HepG2 (cell line): Measurements from ENCODE around the gene PIM3. TPM values are rescaled to one million over a fixed set of nuclear protein-coding genes. Genes with fewer than 3 reads are reported as not detected.

Experiments used
- GPN1 ChIP-seq: sonication (generic); formaldehyde crosslinking; IDR thresholded peaks from 2 replicates; pipeline ENCODE4 v1.5.1; 2020; ENCODE audit warnings: missing genetic modification reagents, borderline replicate concordance
- IRF2 ChIP-seq: IDR thresholded peaks from 2 replicates; pipeline ENCODE4 v1.6.1; 2018; ENCODE audit warnings: missing genetic modification reagents, missing compliant biosample characterization
- MTA1 ChIP-seq: sonication (generic); formaldehyde crosslinking; IDR thresholded peaks from 2 replicates; pipeline ENCODE4 v1.4.0; 2020; ENCODE audit warnings: missing genetic modification reagents, mild to moderate bottlenecking, borderline replicate concordance
- NCOA1 ChIP-seq: sonication (generic); formaldehyde crosslinking; IDR thresholded peaks from 2 replicates; pipeline ENCODE4 v1.9.0; 2021; ENCODE audit warnings: missing genetic modification reagents
- SOX13 ChIP-seq, 3 experiments: fragments of 450-650 bp in 1 of 3; sonication (generic) in 1 of 3; formaldehyde crosslinking in 1 of 3; IDR thresholded peaks in 2 of 3; conservative IDR thresholded peaks in 1 of 3; 2 replicates each; pipeline versions ENCODE4 v1.5.0 to v1.6.1; 2016 to 2020; ENCODE audit warnings: antibody characterized with exemption in 1 of 3, mild to moderate bottlenecking in 1 of 3, missing compliant biosample characterization in 1 of 3, missing genetic modification reagents in 1 of 3, moderate library complexity in 1 of 3
- SPEN ChIP-seq: sonication (generic); formaldehyde crosslinking; IDR thresholded peaks from 2 replicates; pipeline ENCODE4 v1.5.1; 2020; ENCODE audit warnings: low read depth, mild to moderate bottlenecking, missing genetic modification reagents
- TRIM24 ChIP-seq: sonication (generic); formaldehyde crosslinking; IDR thresholded peaks from 2 replicates; pipeline ENCODE4 v1.8.0; 2022; ENCODE audit warnings: mild to moderate bottlenecking, missing genetic modification reagents
- ZNF703 ChIP-seq: sonication (generic); formaldehyde crosslinking; IDR thresholded peaks from 2 replicates; pipeline ENCODE4 v1.5.1; 2020; ENCODE audit warnings: missing genetic modification reagents, mild to moderate bottlenecking, moderate library complexity, borderline replicate concordance
- polyA plus RNA-seq, 8 experiments: library from polyadenylated mRNA; depleted of rRNA in 3 of 8; stranded (reverse) in 7 of 8; unstranded in 1 of 8; fragments of >200 nt; fragmentation: Illumina TruSeq in 4 of 8; extraction: Trizol in 4 of 8; gene quantifications; 2 replicates each; pipeline versions ENCODE4 v1.2.1 to v1.2.3, GENCODE V29; 2011 to 2016; ENCODE audit warnings: low read depth in 4 of 8, missing spikeins in 1 of 8, mixed read lengths in 1 of 8; ENCODE audit not compliant: insufficient read depth in 1 of 8
- total RNA-seq, 5 experiments: library from RNA; depleted of rRNA; stranded (reverse); fragments of >200 nt; fragmentation: Illumina TruSeq; extraction: Trizol; gene quantifications; 2 replicates each; pipeline ENCODE4 v1.2.3, GENCODE V29; 2016; ENCODE audit warnings: low read depth in 1 of 5
- TF ChIP-seq, protein P1 (sequence below), 2 experiments: IDR thresholded peaks; 2 replicates each; pipeline ENCODE4 v1.6.1; 2011 to 2012; ENCODE audit warnings: low read length in 2 of 2, borderline replicate concordance in 1 of 2, low read depth in 1 of 2, mild to moderate bottlenecking in 1 of 2, moderate library complexity in 1 of 2
- TF ChIP-seq, protein P2 (sequence below): sonication (generic); IDR thresholded peaks from 2 replicates; pipeline ENCODE4 v1.6.1; 2016; ENCODE audit warnings: low read depth, borderline replicate concordance
- TF ChIP-seq, protein P3 (sequence below): sonication (generic); formaldehyde crosslinking; IDR thresholded peaks from 2 replicates; pipeline ENCODE4 v1.4.0; 2020; ENCODE audit warnings: mild to moderate bottlenecking, missing genetic modification reagents, borderline replicate concordance
- TF ChIP-seq, protein P4 (sequence below): IDR thresholded peaks from 2 replicates; pipeline ENCODE4 v1.6.1; 2016; ENCODE audit warnings: missing compliant biosample characterization, missing genetic modification reagents, borderline replicate concordance
- TF ChIP-seq, protein P5 (sequence below): sonication (generic); formaldehyde crosslinking; IDR thresholded peaks from 2 replicates; pipeline ENCODE4 v1.4.0; 2020; ENCODE audit warnings: missing genetic modification reagents
- TF ChIP-seq, protein P6 (sequence below): sonication (generic); formaldehyde crosslinking; IDR thresholded peaks from 2 replicates; pipeline ENCODE4 v1.4.0; 2020; ENCODE audit warnings: missing genetic modification reagents

The PIM3 gene
- total and polyA plus RNA-seq, 2 of the 13 experiments (the other 11 are each of a cell fraction or from before 2014, with no cell fraction given), result 21.6 to 31.2 TPM

DNA sequence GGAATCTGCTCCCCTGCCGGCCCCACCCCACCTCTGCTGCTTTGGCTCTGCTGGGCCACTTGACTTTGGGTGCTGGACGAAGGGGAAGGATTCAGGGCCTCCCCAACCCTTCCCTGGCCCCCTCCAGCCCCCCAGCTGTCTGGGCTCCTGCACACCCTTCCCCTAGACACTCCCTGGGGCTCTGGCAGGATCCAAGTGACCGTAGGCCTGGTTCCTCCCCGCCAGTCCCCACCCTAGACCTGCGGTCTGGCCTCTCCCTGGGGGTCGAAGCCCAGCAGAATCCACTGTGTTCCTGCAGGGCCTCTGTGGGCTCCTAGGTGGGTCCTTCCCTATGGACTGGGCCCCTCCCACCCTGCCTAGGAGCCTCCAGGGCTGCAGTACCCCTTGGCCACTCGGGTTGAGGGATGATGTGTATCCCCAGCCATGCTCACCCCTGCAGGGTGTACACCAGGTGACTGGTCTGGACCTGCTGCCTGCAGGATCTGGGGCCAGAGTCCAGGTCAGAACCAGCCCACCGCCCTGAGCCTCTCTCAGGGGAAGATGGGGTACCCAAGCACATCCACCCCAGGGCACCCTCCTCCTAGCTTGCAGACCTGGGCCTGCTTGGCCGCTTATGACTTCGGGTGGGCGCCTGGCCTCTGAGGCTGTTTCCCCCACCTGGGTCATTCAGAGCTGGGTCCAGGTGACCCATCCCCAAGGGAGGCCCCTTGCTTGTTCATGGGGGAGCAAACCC is 5.6 kb downstream of the PIM3 start (continued):
- peak; percentile 34; the same call in 1 of the 2 replicates for TF ChIP-seq TRIM24 (CRISPR knock-in tag)
- TF ChIP-seq, protein P1, sequence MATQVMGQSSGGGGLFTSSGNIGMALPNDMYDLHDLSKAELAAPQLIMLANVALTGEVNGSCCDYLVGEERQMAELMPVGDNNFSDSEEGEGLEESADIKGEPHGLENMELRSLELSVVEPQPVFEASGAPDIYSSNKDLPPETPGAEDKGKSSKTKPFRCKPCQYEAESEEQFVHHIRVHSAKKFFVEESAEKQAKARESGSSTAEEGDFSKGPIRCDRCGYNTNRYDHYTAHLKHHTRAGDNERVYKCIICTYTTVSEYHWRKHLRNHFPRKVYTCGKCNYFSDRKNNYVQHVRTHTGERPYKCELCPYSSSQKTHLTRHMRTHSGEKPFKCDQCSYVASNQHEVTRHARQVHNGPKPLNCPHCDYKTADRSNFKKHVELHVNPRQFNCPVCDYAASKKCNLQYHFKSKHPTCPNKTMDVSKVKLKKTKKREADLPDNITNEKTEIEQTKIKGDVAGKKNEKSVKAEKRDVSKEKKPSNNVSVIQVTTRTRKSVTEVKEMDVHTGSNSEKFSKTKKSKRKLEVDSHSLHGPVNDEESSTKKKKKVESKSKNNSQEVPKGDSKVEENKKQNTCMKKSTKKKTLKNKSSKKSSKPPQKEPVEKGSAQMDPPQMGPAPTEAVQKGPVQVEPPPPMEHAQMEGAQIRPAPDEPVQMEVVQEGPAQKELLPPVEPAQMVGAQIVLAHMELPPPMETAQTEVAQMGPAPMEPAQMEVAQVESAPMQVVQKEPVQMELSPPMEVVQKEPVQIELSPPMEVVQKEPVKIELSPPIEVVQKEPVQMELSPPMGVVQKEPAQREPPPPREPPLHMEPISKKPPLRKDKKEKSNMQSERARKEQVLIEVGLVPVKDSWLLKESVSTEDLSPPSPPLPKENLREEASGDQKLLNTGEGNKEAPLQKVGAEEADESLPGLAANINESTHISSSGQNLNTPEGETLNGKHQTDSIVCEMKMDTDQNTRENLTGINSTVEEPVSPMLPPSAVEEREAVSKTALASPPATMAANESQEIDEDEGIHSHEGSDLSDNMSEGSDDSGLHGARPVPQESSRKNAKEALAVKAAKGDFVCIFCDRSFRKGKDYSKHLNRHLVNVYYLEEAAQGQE (IDR thresholded peaks at IDR 0.05; ENCODE audit: borderline replicate concordance in 1 of 2, low read depth in 1 of 2, low read length in 2 of 2), result no peak
- TF ChIP-seq GPN1, result no peak
- TF ChIP-seq, protein P2, sequence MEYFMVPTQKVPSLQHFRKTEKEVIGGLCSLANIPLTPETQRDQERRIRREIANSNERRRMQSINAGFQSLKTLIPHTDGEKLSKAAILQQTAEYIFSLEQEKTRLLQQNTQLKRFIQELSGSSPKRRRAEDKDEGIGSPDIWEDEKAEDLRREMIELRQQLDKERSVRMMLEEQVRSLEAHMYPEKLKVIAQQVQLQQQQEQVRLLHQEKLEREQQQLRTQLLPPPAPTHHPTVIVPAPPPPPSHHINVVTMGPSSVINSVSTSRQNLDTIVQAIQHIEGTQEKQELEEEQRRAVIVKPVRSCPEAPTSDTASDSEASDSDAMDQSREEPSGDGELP, result peak; percentile 55; the same call in 1 of the 2 replicates
- TF ChIP-seq, protein P3, sequence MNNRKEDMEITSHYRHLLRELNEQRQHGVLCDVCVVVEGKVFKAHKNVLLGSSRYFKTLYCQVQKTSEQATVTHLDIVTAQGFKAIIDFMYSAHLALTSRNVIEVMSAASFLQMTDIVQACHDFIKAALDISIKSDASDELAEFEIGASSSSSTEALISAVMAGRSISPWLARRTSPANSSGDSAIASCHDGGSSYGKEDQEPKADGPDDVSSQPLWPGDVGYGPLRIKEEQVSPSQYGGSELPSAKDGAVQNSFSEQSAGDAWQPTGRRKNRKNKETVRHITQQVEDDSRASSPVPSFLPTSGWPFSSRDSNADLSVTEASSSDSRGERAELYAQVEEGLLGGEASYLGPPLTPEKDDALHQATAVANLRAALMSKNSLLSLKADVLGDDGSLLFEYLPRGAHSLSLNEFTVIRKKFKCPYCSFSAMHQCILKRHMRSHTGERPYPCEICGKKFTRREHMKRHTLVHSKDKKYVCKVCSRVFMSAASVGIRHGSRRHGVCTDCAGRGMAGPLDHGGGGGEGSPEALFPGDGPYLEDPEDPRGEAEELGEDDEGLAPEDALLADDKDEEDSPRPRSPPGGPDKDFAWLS, result 0 out of 2 replicates have a peak, but pooled peaks have one; percentile 25
- TF ChIP-seq NCOA1 (CRISPR knock-in tag), result no peak
- no peak for TF ChIP-seq MTA1
- no peak for TF ChIP-seq ZNF703 (CRISPR knock-in tag)
- 0 out of 2 replicates have a peak, but pooled peaks have one; percentile 6 for TF ChIP-seq IRF2 (CRISPR knock-in tag)
- TF ChIP-seq, protein P4, sequence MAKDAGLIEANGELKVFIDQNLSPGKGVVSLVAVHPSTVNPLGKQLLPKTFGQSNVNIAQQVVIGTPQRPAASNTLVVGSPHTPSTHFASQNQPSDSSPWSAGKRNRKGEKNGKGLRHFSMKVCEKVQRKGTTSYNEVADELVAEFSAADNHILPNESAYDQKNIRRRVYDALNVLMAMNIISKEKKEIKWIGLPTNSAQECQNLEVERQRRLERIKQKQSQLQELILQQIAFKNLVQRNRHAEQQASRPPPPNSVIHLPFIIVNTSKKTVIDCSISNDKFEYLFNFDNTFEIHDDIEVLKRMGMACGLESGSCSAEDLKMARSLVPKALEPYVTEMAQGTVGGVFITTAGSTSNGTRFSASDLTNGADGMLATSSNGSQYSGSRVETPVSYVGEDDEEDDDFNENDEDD, result 0 out of 2 replicates have a peak, but pooled peaks have one; percentile 10
- TF ChIP-seq SPEN (CRISPR knock-in tag), result peak; percentile 46
- TF ChIP-seq SOX13 (IDR thresholded peaks at IDR 0.05), result no peak
- TF ChIP-seq SOX13 (CRISPR knock-in tag; conservative IDR thresholded peaks at IDR 0.05 in 1 of 2, IDR thresholded peaks at IDR 0.05 in 1 of 2), result no peak
- TF ChIP-seq, protein P5, sequence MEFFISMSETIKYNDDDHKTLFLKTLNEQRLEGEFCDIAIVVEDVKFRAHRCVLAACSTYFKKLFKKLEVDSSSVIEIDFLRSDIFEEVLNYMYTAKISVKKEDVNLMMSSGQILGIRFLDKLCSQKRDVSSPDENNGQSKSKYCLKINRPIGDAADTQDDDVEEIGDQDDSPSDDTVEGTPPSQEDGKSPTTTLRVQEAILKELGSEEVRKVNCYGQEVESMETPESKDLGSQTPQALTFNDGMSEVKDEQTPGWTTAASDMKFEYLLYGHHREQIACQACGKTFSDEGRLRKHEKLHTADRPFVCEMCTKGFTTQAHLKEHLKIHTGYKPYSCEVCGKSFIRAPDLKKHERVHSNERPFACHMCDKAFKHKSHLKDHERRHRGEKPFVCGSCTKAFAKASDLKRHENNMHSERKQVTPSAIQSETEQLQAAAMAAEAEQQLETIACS (CRISPR knock-in tag), result no peak
- TF ChIP-seq, protein P6, sequence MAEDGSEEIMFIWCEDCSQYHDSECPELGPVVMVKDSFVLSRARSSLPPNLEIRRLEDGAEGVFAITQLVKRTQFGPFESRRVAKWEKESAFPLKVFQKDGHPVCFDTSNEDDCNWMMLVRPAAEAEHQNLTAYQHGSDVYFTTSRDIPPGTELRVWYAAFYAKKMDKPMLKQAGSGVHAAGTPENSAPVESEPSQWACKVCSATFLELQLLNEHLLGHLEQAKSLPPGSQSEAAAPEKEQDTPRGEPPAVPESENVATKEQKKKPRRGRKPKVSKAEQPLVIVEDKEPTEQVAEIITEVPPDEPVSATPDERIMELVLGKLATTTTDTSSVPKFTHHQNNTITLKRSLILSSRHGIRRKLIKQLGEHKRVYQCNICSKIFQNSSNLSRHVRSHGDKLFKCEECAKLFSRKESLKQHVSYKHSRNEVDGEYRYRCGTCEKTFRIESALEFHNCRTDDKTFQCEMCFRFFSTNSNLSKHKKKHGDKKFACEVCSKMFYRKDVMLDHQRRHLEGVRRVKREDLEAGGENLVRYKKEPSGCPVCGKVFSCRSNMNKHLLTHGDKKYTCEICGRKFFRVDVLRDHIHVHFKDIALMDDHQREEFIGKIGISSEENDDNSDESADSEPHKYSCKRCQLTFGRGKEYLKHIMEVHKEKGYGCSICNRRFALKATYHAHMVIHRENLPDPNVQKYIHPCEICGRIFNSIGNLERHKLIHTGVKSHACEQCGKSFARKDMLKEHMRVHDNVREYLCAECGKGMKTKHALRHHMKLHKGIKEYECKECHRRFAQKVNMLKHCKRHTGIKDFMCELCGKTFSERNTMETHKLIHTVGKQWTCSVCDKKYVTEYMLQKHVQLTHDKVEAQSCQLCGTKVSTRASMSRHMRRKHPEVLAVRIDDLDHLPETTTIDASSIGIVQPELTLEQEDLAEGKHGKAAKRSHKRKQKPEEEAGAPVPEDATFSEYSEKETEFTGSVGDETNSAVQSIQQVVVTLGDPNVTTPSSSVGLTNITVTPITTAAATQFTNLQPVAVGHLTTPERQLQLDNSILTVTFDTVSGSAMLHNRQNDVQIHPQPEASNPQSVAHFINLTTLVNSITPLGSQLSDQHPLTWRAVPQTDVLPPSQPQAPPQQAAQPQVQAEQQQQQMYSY (CRISPR knock-in tag), result peak; percentile 76; the same call in 1 of the 2 replicates
